Urinary bladder (tissue), 4 donors: ENCODE results near the gene NCAPH2. TPM values are rescaled to one million over a fixed set of nuclear protein-coding genes. Genes with fewer than 3 reads are reported as not detected.

Experiments used
- DNase-seq: peaks from one replicate; pipeline ENCODE4 v3.0.0-alpha.2; 2015; ENCODE audit errors: extremely low spot score
- H3K27ac ChIP-seq: one replicate; pipeline ENCODE4 v1.5.1; 2013; ENCODE audit warnings: low read depth, mild to moderate bottlenecking, moderate library complexity
- H3K36me3 ChIP-seq: one replicate; pipeline ENCODE4 v1.6.1; 2013; ENCODE audit warnings: mild to moderate bottlenecking, moderate library complexity; ENCODE audit not compliant: insufficient read depth
- H3K4me1 ChIP-seq: one replicate; pipeline ENCODE4 v1.6.1; 2013; ENCODE audit warnings: mild to moderate bottlenecking, moderate library complexity; ENCODE audit not compliant: insufficient read depth
- H3K4me3 ChIP-seq: one replicate; pipeline ENCODE4 v1.5.1; 2013; ENCODE audit warnings: low read depth, low read length
- WGBS: extraction: QIAGEN DNeasy Blood & Tissue Kit; methylation state at CpG from one replicate; pipeline ENCODE4 v1.1.7; 2013; 5-methylcytosine and 5-hydroxymethylcytosine counted together
- polyA plus RNA-seq: library from polyadenylated mRNA; stranded (reverse); fragments of 200-250 nt; gene quantifications from one replicate; pipeline ENCODE4 v1.2.3, GENCODE V29; 2013
- total RNA-seq: library from RNA; depleted of rRNA; stranded (reverse); fragments of >200 nt; gene quantifications from one replicate; pipeline ENCODE4 v1.2.3, GENCODE V29; 2014
- donor health status: healthy with polysubstance abuse.
- donor health status: healthy.

NCAPH2 gene
- total and polyA plus RNA-seq, 2 donors = 27.5 to 38.4 TPM

GRCh38 chr22:50481440-50482106, 26.5 kb upstream of the NCAPH2 start, which contains the start of gene ADM2:
Gene ADM2, plus strand, starts transcription at chr22:50481543. Its CDS starts 305 bp downstream, at chr22:50481848.
- peak within 1 kb of the TSS; percentile 44 for H3K4me3 ChIP-seq
- WGBS = 2% methylated on average over 70 of the region's 70 CpGs
- no peak for DNase-seq

DNA sequence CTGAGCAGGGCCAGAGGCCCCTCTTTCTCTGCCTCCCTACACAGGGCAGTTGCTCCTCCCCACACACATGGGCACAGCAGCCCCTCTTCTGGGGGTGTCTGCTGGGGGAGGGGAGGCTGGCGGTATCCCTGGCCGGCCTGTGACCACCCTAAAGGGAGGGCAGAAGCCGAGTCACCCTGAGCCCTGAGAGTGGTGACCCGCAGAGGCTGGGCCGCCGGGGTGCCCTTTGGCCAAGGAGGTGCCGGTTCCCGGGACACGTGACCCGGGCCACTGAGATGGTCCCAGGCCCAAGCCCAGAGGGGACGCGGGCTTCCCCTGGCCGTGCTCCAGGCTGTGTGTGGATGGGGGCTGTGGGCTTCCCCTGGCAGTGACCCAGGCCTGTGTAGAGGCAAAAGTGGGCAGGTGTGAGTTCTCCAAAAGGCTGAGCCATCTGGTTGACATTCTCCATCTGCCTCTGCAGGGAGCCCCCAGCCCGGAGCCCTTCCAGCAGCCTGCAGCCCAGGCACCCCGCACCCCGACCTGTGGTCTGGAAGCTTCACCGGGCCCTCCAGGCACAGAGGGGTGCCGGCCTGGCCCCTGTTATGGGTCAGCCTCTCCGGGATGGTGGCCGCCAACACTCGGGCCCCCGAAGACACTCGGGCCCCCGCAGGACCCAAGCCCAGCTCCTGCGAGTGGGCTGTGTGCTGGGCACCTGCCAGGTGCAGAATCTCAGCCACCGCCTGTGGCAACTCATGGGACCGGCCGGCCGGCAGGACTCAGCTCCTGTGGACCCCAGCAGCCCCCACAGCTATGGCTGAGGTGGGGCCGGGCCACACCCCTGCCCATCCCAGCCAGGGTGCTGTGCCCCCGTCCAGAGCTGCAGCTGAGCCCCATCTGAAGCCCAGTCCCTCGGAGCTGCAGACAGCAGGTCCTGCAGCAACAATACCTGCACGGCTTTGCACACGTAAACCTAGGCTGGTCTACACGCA, 25.6 kb upstream of the NCAPH2 start:
- H3K27ac ChIP-seq = no peak overlapping the region
- DNase-seq = no peak
- no peaks in the 10 kb centered on the region for H3K36me3 ChIP-seq
- 53% methylated on average over 35 of the region's 35 CpGs for WGBS
- no peaks in the 10 kb centered on the region for H3K4me1 ChIP-seq
- no peak overlapping the region for H3K4me3 ChIP-seq

More at GRCh38 chr22:50481440-50482106, 26.5 kb upstream of the NCAPH2 start, which contains the start of gene ADM2:
- H3K36me3 ChIP-seq = no peaks in the 10 kb centered on the region
- no peaks in the 10 kb centered on the region for H3K4me1 ChIP-seq
- H3K27ac ChIP-seq = no peak within 1 kb of the TSS

GRCh38 chr22:50483106-50483505, 24.9 kb upstream of the NCAPH2 start:
- Histone ChIP-seq H3K36me3 (no peaks in the 10 kb centered on the region), H3K4me3 (no peak overlapping the region), H3K27ac (no peak overlapping the region), H3K4me1 (no peaks in the 10 kb centered on the region)
- 82% methylated on average over 10 of the region's 10 CpGs for WGBS
- no peak for DNase-seq

DNA sequence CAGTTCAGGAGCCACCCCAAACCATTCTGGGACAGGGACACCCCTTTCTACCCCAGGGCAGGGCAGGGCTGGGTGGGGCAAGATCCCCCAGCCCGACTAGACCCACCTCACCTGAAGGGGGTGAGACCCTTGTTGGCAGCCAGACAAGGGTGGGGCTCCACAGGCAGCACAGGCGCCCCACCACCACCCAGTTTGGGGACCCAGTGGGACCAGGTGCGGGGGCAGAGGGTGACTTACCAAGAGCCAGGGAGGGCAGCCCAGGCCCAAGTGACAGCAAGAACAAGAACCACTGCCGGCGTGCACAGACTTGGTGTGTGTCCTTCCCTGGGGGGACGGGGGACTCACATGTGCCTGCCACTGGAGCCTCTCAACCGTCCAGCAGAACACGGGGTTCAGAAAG, 24.5 kb upstream of the NCAPH2 start:
- WGBS = 92% methylated on average over 8 of the region's 8 CpGs
- no peaks in the 10 kb centered on the region for H3K36me3 ChIP-seq
- DNase-seq = no peak
- no peak overlapping the region for H3K4me3 ChIP-seq
- H3K4me1 ChIP-seq = no peaks in the 10 kb centered on the region
- H3K27ac ChIP-seq = no peak overlapping the region

DNA sequence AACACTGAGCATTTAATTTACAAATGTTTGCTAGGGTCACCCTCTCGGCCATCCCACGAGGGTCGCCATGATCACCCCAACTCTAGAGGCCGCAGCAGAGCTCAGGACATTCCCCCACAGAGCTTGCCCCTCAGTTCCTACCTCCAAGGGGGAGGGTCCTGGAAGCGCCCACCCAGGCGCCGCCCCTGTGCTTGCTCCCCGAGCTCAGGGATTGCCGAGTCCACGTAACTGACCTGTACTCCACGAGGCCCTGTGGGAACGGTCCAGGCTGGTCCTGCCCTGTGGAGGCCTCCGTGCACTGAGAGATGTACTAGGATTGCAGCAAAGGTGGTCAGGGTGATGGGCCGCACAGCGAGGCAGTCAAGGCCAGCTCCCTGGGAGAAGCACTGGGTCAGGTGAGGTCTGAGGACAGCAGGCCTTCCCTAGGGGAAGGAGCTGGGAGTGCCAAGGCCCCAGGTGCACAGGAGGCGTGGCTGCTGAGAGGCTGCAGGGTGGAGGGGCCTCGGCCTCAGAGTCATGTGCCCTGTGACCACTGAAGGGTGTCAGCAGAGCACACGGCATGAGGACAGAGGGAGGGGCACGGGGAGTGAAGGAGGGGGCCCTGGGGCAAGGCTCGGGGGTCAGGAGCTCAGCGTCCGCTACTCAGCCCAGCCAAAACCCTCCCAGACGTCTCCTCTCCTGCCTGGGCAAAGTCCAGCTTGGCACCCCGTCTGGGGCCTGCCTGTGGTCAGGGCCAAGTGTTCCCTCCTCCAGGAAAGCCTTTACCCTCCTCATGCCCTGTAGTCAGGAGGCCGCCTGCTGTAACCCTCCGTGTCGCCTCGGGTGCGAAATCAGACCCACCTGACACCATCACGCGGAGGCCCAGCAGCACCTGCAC, 23.8 kb upstream of the NCAPH2 start:
- WGBS = 84% methylated on average over 31 of the region's 31 CpGs
- Histone ChIP-seq H3K36me3 (no peaks in the 10 kb centered on the region), H3K4me3 (no peak overlapping the region), H3K4me1 (no peaks in the 10 kb centered on the region), H3K27ac (no peak overlapping the region)
- no peak for DNase-seq

DNA sequence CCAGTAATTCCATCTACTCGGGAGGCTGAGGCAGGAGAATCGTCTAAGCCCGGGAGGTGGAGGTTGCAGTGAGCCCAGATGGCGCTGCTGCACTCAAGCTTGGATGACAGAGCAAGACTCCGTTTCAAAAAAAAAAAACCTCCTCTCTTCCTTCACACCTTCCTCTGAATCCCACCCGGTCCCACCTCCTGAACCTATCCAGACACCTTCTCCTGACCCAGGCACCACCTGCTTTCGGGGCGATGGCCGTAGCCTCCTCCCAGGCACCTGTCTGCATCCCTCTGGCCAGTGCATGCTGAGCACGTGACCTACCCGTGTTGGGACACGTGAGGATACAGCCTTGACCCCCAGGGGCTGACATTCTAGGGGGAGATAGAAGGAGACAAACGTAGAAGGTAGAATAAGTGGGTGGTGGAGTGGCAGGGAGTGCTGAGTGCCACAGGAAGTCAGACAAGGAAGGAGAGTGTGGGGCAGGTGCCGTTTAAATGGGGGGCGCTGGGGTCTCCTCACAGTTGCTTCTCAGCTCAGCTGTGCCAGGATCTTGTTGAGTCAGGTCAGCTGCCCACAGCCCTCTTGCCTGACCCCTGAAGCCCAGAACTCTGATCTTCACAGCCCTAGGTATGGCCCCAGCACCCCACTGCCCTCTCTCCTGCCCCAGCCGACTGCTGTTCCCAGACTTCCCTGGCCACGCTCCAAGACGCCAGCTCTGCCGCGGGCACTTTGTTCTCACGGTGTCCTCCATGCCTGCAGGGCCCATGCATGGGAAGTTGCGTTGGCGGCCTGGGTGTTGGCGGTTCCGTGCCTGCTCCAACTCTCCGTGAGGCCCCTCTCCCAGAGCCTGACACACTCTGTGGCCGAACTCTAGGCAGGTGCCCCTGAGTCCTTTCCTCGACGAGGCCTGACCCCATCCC, 22.5 kb upstream of the NCAPH2 start:
- 66% methylated on average over 29 of the region's 29 CpGs for WGBS
- Histone ChIP-seq H3K36me3 (no peaks in the 10 kb centered on the region), H3K27ac (no peak overlapping the region), H3K4me1 (no peaks in the 10 kb centered on the region), H3K4me3 (no peak overlapping the region)
- no peak for DNase-seq

GRCh38 chr22:50486561-50487289, 21.3 kb upstream of the NCAPH2 start, which contains the start of gene MIOX:
Gene MIOX, plus strand, starts transcription at chr22:50486859. Its CDS starts 39 bp downstream, at chr22:50486898.
- Histone ChIP-seq H3K4me1 (no peaks in the 10 kb centered on the region), H3K36me3 (no peaks in the 10 kb centered on the region), H3K4me3 (no peak within 1 kb of the TSS), H3K27ac (no peak within 1 kb of the TSS)
- WGBS = 66% methylated on average over 23 of the region's 23 CpGs
- no peak for DNase-seq

DNA sequence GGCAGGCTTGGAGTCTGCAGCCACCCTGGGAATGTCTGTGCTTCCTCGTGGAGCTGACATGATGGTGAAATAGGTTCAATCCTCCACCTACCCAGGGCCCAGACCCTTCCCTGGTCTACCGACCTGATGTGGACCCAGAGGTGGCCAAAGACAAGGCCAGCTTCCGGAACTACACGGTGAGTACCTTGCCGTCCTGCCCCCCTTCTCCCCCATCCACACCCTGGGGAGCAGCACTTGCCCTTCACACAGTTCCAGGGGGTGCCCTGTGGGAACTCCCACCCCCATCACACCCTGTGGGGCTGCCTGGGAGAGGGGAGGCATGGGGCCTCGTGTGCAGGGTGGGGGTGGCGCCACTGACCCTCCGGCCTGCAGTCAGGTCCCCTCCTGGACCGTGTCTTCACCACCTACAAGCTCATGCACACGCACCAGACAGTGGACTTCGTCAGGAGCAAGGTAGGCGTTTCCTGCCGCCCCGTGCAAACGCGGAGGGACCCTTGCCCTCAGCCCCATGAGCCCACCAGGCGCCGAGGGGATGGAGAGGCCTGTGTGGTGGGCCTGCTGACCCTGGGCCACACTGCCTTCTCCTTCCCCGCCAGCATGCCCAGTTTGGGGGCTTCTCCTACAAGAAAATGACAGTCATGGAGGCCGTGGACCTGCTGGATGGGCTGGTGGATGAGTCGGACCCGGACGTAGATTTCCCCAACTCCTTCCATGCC, 20.6 kb upstream of the NCAPH2 start:
- Histone ChIP-seq H3K4me3 (no peak overlapping the region), H3K27ac (no peak overlapping the region), H3K36me3 (no peaks in the 10 kb centered on the region), H3K4me1 (no peaks in the 10 kb centered on the region)
- DNase-seq = no peak
- WGBS = 81% methylated on average over 23 of the region's 23 CpGs

DNA sequence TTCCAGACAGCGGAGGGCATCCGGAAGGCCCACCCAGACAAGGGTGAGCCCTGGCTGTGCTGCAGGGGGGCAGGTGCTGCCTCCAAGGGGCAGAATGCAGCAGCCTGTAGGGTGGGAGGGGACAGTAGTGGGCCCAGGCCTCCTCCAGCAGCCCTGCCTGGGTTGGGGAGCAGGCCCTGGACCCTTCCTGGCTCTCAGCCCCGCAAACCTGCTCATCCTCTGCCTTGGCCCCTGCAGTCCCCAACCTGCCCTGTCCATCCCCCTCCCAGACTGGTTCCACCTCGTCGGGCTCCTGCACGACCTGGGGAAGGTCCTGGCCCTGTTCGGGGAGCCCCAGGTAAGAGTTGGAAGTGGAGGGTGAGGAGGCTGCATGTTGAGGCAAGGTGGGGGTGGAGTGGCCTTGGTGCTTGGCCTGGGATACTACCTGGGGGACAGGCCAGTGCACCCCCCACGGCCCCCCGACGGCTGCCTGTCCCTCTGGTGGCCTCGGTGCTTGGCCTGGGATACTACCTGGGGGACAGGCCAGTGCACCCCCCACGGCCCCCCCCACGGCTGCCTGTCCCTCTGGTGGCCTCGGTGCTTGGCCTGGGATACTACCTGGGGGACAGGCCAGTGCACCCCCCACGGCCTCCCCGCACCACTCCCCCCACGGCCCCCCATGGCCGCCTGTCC, 19.9 kb upstream of the NCAPH2 start:
- Histone ChIP-seq H3K4me1 (no peaks in the 10 kb centered on the region), H3K4me3 (no peak overlapping the region), H3K36me3 (no peaks in the 10 kb centered on the region), H3K27ac (no peak overlapping the region)
- no peak for DNase-seq
- WGBS = 76% methylated on average over 18 of the region's 18 CpGs

DNA sequence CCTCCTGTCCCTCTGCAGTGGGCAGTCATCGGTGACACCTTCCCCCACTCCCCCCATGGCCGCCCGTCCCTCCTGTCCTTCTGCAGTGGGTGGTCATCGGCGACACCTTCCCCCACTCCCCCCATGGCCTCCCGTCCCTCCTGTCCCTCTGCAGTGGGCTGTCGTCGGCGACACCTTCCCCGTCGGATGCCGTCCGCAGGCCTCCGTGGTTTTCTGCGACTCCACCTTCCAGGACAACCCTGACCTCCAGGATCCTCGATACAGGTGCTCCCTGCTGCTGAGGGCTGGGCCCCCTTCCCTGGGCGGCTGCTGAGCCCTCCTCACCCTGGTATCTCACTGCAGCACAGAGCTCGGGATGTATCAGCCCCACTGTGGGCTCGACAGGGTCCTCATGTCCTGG, 19.1 kb upstream of the NCAPH2 start:
- H3K36me3 ChIP-seq = no peaks in the 10 kb centered on the region
- 62% methylated on average over 19 of the region's 19 CpGs for WGBS
- no peak overlapping the region for H3K4me3 ChIP-seq
- H3K4me1 ChIP-seq = no peaks in the 10 kb centered on the region
- no peak for DNase-seq
- no peak overlapping the region for H3K27ac ChIP-seq
